ENCODE measurements around the gene ADAP1. TPM values are rescaled to one million over a fixed set of nuclear protein-coding genes. Genes with fewer than 3 reads are reported as not detected.

ADAP1 gene
- total RNA-seq, 2 donors from 2014 or later: 9.2 to 19.9 TPM

DNA sequence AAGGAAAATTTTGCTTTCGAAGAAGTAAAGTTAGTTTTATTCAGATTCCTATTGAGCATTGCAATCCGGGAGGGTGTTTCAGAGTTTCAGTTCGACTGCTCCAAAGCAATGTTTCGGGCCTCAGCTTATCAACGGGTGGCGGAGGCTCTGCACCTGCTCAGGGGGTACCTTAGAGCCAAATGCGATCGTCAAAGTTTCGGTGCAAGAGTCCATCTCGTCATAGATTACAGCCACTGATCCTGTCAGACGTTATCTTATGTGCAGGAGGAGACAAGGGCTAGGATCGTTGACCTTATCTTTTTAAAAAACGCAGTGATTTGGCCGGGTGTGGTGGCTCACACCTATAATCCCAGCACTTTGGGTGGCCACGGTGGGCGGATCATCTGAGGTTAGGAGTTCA is 24.7 kb upstream of the ADAP1 start:
- no peak for DNase-seq (ENCODE audit: low spot score in 2 of 2)
- no peak overlapping the region for H3K27ac Mint-ChIP-seq
- no peaks in the 10 kb centered on the region for H3K36me3 Mint-ChIP-seq
- H3K9me3 Mint-ChIP-seq: no peaks in the 10 kb centered on the region
- ATAC-seq: no peak

GRCh38 chr7:978416-979091 is 24.1 kb upstream of the ADAP1 start:
- H3K9me3 Mint-ChIP-seq: no peaks in the 10 kb centered on the region
- no peaks in the 10 kb centered on the region for H3K36me3 Mint-ChIP-seq
- DNase-seq (ENCODE audit: low spot score in 2 of 2) (no peak), ATAC-seq (no peak)
- H3K27ac Mint-ChIP-seq: no peak overlapping the region

GRCh38 chr7:978049-978346 is 23.5 kb upstream of the ADAP1 start:
- DNase-seq (ENCODE audit: low spot score in 2 of 2): no peak
- no peak for ATAC-seq
- Mint-ChIP-seq H3K9me3 (no peaks in the 10 kb centered on the region), H3K27ac (no peak overlapping the region), H3K36me3 (no peaks in the 10 kb centered on the region)

GRCh38 chr7:977326-978048 is 23.0 kb upstream of the ADAP1 start:
- peaks cover 0 to 2% of the 10 kb centered on the region in 2 donors for H3K36me3 Mint-ChIP-seq
- no peak for DNase-seq (ENCODE audit: low spot score in 2 of 2)
- no peak for ATAC-seq
- H3K9me3 Mint-ChIP-seq: no peaks in the 10 kb centered on the region
- H3K27ac Mint-ChIP-seq: no peak overlapping the region

DNA sequence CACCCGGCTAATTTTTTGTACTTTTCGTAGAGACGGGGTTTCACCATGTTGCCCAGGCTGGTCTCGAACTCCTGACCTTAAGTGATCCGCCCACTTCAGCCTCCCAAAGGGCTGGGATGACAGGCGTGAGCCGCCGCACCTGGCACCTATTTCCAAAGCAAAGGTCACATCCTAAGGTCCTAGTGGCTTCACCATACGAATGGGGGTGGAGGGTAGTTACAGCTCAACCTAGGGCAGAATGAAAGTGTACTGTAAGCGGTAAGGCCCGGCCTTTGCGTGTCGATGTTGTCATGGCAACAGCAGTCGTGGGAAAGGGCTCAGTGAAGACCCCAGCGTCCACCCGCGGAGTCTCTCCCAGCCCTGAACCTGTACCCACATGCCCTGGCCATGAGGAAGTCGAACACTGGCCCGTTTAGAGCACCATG is 22.4 kb upstream of the ADAP1 start:
- DNase-seq (ENCODE audit: low spot score in 2 of 2): no peak
- no peak overlapping the region for H3K27ac Mint-ChIP-seq
- H3K36me3 Mint-ChIP-seq: peaks cover 5 to 8% of the 10 kb centered on the region in 2 donors
- no peaks in the 10 kb centered on the region for H3K9me3 Mint-ChIP-seq
- no peak for ATAC-seq

- peak overlapping the region in 1 of 2 donors; percentile 93 for H3K27ac Mint-ChIP-seq
- no peaks in the 10 kb centered on the region for H3K9me3 Mint-ChIP-seq
- H3K36me3 Mint-ChIP-seq: peaks cover 7 to 11% of the 10 kb centered on the region in 2 donors
- ATAC-seq: no peak
- DNase-seq (ENCODE audit: low spot score in 2 of 2): no peak
Observed at GRCh38 chr7:975702-976473, 21.4 kb upstream of the ADAP1 start.

DNA sequence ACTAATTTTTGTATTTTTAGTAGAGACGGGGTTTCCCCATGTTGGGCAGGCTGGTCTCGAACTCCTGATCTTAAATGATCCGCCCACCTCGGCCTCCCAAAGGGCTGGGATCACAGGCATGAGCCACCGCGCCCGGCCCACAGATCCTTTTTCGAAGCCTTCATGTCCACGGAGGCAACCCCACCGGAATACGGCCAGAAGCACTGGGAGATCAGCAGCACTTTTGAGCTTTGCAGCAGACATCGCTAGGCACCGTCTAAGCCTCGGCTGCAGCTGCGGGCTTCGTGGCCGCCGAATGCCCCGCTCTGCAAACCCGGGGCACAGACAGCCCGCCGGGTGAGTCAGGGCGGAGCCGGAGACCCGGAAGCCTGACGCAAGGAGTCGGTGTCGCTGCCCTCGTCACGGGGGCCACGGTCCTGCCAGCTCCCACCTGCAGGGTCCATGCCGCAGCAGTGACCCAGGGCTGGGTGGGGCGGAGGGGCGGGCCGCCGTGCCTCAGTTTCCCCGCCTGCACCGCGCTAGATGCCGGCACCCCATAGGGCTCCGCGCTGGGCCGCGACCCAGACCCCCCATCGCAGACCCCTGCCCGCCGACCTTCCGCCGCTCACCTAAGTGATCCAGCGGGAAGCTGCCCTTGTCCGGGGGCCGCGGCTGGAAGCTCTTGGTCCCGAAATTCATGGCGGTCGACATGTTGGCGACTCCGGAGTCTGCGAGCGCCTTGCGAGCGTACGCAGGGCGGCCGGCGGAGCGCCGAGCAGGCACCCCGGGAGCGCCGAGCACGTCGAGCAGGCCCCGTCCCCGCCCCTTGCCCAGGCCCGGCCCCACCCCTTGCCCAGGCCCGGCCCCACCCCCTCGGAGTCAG is 20.6 kb upstream of the ADAP1 start, which contains the start of gene COX19:
TSS of gene COX19 (minus strand) at position 730 of the 862 bp plus-strand sequence. CDS start at position 690, 40 bp downstream.
- ATAC-seq (peak; percentile 93 to 94), DNase-seq (ENCODE audit: low spot score in 2 of 2) (peak; percentile 92 to 93)
- Mint-ChIP-seq H3K36me3 (peaks cover 7 to 12% of the 10 kb centered on the region in 2 donors), H3K9me3 (no peaks in the 10 kb centered on the region), H3K27ac (peak within 1 kb of the TSS; percentile 93 to 96)

GRCh38 chr7:974172-974571 is 19.7 kb upstream of the ADAP1 start:
- ATAC-seq: no peak
- no peak for DNase-seq (ENCODE audit: low spot score in 2 of 2)
- Mint-ChIP-seq H3K9me3 (no peaks in the 10 kb centered on the region), H3K36me3 (peaks cover 7 to 12% of the 10 kb centered on the region in 2 donors), H3K27ac (peak overlapping the region; percentile 93 to 96)

DNA sequence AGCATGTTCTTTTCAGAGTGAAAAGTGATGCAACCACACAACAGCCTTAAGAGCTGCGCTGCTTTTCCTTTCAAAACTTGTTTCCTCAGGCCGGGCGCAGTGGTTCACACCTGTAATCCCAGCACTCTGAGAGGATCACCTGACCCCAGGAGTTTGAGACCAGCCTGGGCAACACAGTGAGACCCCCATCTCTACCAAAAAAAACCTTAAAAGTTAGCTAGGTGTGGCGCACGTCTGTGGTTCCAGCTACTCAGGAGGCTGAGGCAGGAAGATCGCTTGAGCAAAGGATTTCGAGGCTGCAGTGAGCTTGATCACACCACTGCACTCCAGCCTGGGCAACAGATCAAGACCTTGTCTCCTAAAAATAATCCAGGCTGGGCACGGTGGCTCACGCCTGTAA is 18.8 kb upstream of the ADAP1 start:
- Mint-ChIP-seq H3K36me3 (peaks cover 7 to 12% of the 10 kb centered on the region in 2 donors), H3K9me3 (no peaks in the 10 kb centered on the region), H3K27ac (peak overlapping the region; percentile 29 to 48)
- ATAC-seq: no peak
- no peak for DNase-seq (ENCODE audit: low spot score in 2 of 2)

DNA sequence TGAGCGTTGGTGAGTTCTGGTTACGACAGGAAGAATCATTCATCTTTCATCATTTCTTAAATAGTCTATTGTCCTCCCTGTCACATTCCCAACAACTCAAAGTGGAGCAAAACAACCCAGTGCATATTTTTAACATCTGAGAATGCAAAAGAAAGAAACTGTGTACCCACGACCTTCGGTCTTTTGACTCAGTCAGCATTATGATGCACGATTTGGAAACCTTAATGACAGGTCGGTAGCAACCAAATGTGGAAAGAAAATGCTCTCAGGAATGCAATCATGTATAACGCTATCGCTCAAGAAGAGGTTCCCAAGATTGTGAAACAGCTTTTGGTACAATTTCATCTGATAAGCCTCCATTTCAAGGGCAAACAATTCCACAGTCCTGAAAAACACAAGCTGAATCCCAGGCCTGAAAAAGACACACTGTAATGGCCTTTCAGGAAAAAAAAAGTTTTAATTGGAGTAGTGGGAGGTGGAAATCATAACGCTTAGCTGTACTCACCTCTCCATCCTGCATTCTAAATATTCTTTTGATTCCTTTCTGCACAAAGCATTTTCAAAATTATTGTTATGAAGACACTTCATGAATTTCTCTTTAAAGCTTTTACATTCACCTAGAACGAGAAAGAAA is 18.3 kb upstream of the ADAP1 start:
- Mint-ChIP-seq H3K27ac (peak overlapping the region; percentile 22 to 48), H3K36me3 (peaks cover 7 to 12% of the 10 kb centered on the region in 2 donors), H3K9me3 (no peaks in the 10 kb centered on the region)
- ATAC-seq (no peak), DNase-seq (ENCODE audit: low spot score in 2 of 2) (no peak)

DNA sequence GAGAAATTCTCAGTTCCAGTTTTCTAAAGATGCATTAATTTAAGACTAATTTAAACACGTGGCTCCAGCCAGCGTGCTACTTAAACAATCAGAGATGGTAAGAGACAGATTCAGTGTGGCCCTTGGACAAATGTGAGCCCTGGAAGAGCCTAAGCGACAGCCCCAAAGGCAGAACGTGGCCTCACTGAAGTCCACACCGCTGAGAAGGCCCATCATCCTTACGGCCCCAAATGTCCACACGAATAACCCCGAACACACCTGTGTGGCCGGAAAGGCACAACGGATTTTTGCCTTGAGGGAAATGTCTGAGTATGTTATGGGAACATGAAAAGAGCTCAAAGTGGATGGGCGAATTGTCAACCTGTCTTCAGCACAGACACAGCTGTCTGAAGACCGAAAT is 17.6 kb upstream of the ADAP1 start:
- no peak for DNase-seq (ENCODE audit: low spot score in 2 of 2)
- Mint-ChIP-seq H3K9me3 (no peaks in the 10 kb centered on the region), H3K27ac (no peak overlapping the region), H3K36me3 (peaks cover 7 to 12% of the 10 kb centered on the region in 2 donors)
- no peak for ATAC-seq

DNA sequence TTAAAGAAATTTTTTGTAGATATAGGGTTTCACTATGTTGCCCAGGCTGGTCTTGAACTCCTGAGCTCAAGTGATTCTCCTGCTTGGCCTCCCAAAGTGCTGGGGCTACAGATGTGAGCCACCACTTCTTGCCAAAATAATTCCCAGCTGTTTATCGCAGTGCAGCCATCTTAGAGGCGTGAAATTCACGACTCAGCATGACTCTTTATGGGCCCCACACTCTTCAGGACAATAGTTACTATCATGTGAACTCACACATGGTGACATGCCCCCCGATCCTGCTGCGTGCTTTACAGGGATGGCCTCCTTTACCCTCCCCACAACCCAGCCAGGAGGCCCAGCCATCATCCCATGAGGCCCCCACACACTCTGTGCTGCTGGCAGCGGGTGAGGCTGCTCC is 16.3 kb upstream of the ADAP1 start:
- H3K9me3 Mint-ChIP-seq: no peaks in the 10 kb centered on the region
- peaks cover 7 to 12% of the 10 kb centered on the region in 2 donors for H3K36me3 Mint-ChIP-seq
- ATAC-seq (no peak), DNase-seq (ENCODE audit: low spot score in 2 of 2) (no peak)
- H3K27ac Mint-ChIP-seq: peak overlapping the region in 1 of 2 donors; percentile 1

- H3K27ac Mint-ChIP-seq: peak overlapping the region in 1 of 2 donors; percentile 55
- H3K9me3 Mint-ChIP-seq: no peaks in the 10 kb centered on the region
- peaks cover 7 to 12% of the 10 kb centered on the region in 2 donors for H3K36me3 Mint-ChIP-seq
- no peak for DNase-seq (ENCODE audit: low spot score in 2 of 2)
- ATAC-seq: no peak
Observed at GRCh38 chr7:969403-969802, 14.9 kb upstream of the ADAP1 start.

GRCh38 chr7:968205-969105 is 14.0 kb upstream of the ADAP1 start:
- ATAC-seq: no peak
- H3K27ac Mint-ChIP-seq: peak overlapping the region in 1 of 2 donors; percentile 40
- DNase-seq (ENCODE audit: low spot score in 2 of 2): no peak

More at GRCh38 chr7:968205-969105, 14.0 kb upstream of the ADAP1 start:
- Mint-ChIP-seq H3K9me3 (no peaks in the 10 kb centered on the region), H3K36me3 (peaks cover 7 to 12% of the 10 kb centered on the region in 2 donors)

Data from activated naive CD4-positive, alpha-beta T cell treated with anti-CD3 and anti-CD28 coated beads, Interleukin-2, amount 50 U/mL, for 72 hours (primary cell).